ENCODE measurements around the gene CHMP1A. TPM values are rescaled to one million over a fixed set of nuclear protein-coding genes. Genes with fewer than 3 reads are reported as not detected.

CHMP1A gene
- total and polyA plus RNA-seq, 2 experiments from 2014 or later = 86.2 to 87.5 TPM

DNA sequence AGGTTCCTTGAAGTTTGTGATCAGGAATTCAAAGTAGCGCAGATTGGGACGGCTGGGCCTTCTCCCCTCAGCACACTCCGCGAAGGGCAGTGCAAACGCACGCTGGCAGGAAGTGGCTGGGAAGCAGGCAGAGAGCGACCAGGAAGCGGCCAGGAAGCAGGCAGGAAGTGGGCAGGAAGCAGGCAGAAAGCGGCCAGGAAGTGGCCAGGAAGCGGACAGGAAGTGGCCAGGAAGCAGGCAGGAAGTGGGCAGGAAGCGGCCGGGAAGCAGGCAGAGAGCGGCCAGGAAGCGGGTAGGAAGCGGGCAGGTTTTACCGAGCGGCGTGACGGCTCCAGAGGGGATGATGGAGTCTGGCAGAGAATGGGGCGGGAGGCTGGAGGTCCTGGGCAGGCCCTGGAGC, 40.9 kb downstream of the CHMP1A start:
- Histone ChIP-seq H3K36me3 (no peaks in the 10 kb centered on the region), H3K27ac (no peak overlapping the region), H3K4me1 (ENCODE audit: low read depth) (no peaks in the 10 kb centered on the region), H3K4me3 (no peak overlapping the region), H3K9me3 (ENCODE audit: low read depth) (no peaks in the 10 kb centered on the region), H3K27me3 (no peaks in the 10 kb centered on the region)
- no peak for DNase-seq (ENCODE audit: low read depth in 1 of 2, low spot score in 1 of 2)
- no peak for TF ChIP-seq CTCF (IDR thresholded peaks at IDR 0.05; ENCODE audit: low read depth, low read length)

DNA sequence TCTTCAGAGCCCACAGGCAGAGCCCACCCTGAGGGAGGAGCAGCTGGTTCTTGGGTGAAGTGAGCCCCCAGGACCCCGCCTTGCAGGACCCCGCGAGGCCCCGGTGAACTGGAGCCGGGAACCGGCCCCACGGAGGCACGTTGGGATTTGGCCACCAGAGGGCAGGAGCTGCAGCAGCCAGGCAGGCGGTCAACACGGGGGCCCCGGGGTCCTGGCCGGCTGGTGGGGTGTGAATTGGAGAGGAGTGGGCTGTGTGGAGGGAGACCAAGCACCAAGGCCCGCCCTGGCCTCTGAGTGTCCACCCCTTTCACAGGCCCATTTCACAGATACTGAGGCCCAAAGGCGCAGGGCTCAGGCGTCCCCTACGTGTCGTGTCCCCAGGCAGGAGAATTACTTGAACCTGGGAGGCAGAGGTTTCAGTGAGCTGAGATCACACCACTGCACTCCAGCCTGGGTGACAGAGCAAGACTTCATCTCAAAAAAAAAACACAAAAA, 41.9 kb downstream of the CHMP1A start:
- Histone ChIP-seq H3K27me3 (no peaks in the 10 kb centered on the region), H3K4me3 (no peak overlapping the region), H3K9me3 (ENCODE audit: low read depth) (no peaks in the 10 kb centered on the region), H3K36me3 (no peaks in the 10 kb centered on the region), H3K27ac (no peak overlapping the region), H3K4me1 (ENCODE audit: low read depth) (no peaks in the 10 kb centered on the region)
- DNase-seq (ENCODE audit: low read depth in 1 of 2, low spot score in 1 of 2) = peak; percentile 19 to 36
- peak; percentile 69 for TF ChIP-seq CTCF (IDR thresholded peaks at IDR 0.05; ENCODE audit: low read depth, low read length)

DNA sequence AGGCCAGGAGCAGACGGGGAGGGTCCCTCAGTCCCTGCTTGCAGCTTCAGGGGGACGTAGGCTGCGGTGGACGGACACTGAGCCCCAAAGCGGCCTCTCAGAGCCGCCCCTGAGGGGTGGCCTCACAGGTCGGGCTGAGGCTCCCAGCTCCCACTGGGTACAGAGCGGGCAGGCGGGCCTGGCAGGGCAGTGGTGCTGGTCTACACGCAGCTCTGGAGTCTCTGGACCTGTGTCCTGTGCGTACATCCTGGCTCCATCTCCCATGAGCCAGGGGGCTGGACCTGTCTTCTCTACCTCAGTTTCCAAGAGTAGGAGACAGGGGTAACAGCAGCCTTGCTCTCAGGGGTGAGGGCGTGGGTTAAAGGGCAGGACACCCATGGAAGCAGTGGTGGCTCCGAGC, 42.3 kb downstream of the CHMP1A start:
- no peaks in the 10 kb centered on the region for H3K9me3 ChIP-seq (ENCODE audit: low read depth)
- H3K4me1 ChIP-seq (ENCODE audit: low read depth) = no peaks in the 10 kb centered on the region
- H3K4me3 ChIP-seq = no peak overlapping the region
- H3K27me3 ChIP-seq = no peaks in the 10 kb centered on the region
- TF ChIP-seq CTCF (IDR thresholded peaks at IDR 0.05; ENCODE audit: low read depth, low read length) = no peak
- H3K27ac ChIP-seq = no peak overlapping the region
- no peak for DNase-seq (ENCODE audit: low read depth in 1 of 2, low spot score in 1 of 2)
- H3K36me3 ChIP-seq = no peaks in the 10 kb centered on the region

GRCh38 chr16:89613954-89614459, 43.5 kb downstream of the CHMP1A start:
- TF ChIP-seq CTCF (IDR thresholded peaks at IDR 0.05; ENCODE audit: low read depth, low read length) = no peak
- no peaks in the 10 kb centered on the region for H3K4me1 ChIP-seq (ENCODE audit: low read depth)
- no peak overlapping the region for H3K4me3 ChIP-seq
- H3K9me3 ChIP-seq (ENCODE audit: low read depth) = no peaks in the 10 kb centered on the region
- H3K36me3 ChIP-seq = no peaks in the 10 kb centered on the region
- no peaks in the 10 kb centered on the region for H3K27me3 ChIP-seq
- H3K27ac ChIP-seq = no peak overlapping the region
- DNase-seq (ENCODE audit: low read depth in 1 of 2, low spot score in 1 of 2) = no peak

DNA sequence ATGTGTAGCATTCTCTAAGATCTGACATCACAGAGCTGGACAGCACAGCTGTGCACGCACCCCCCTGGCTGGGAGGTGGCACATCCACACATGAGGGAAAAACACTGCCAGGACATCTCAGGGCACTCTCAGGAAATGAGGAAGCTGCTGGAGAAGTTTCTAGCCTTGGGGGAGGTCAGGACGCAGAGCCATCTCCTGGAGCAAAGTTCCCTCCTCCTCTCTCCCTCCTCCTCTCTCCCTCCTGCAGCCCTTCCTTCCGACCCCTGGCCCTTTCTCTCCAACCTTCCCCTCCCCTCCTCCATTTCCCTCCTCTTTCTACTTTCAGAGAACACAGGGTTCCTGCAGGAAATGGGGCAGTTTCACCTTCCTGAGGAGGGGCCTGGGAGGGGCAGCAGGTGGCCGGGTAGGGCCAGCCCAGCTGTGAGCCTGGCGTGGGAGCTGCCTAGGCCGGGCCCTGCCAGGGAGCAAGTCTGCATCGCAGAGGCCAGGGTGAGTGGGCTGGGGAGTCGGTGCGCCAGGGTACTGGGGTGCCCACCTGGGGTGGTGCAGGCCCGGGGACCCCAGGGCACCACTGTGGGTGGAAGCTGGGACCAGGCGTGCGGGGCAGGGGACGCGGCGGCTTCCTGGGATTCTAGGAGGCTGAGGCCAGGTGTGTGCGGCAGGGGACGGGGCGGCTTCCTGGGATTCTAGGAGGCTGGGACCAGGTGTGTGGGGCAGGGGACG, 44.1 kb downstream of the CHMP1A start, which contains the start of gene DPEP1:
Gene DPEP1, plus strand, starts transcription at position 412 of the 723 bp plus-strand sequence. CDS start 16,769 bp downstream, outside the sequence.
- Histone ChIP-seq H3K9me3 (ENCODE audit: low read depth) (no peaks in the 10 kb centered on the region), H3K27me3 (no peaks in the 10 kb centered on the region), H3K27ac (no peak within 1 kb of the TSS), H3K36me3 (no peaks in the 10 kb centered on the region), H3K4me3 (no peak within 1 kb of the TSS), H3K4me1 (ENCODE audit: low read depth) (no peaks in the 10 kb centered on the region)
- no peak for DNase-seq (ENCODE audit: low read depth in 1 of 2, low spot score in 1 of 2)
- TF ChIP-seq CTCF (IDR thresholded peaks at IDR 0.05; ENCODE audit: low read depth, low read length) = no peak

Measured in cardiac muscle cell (in vitro differentiated cells and primary cell).